ENCODE measurements around the gene WDCP.

GRCh38 chr2:24022975-24023575, 24.1 kb downstream of the WDCP start:
- TF ChIP-seq POLR2AphosphoS5 (IDR thresholded peaks at IDR 0.05; ENCODE audit: low read depth, low read length): no peak
- no peak for TF ChIP-seq POLR2A (IDR thresholded peaks at IDR 0.05; ENCODE audit: low read depth, low read length)
- no peak for TF ChIP-seq TAF1 (IDR thresholded peaks at IDR 0.05; ENCODE audit: borderline replicate concordance, low read depth, low read length)

All from GM12892 (cell line).